HL-60/S4 treated with retinoic acid at 250 ng/mL for 4 days and 3 days (cell line): ENCODE data around the gene ZG16.
"Not testable (repeated sequence)": the region's sequence is repeated elsewhere in the genome, so short reads cannot be mapped to it uniquely, and the experiment has no call there.

ENCODE experiments used
- in situ Hi-C: fragments of 300-500 bp; cut with MboI; formaldehyde crosslinking; loops from 2 replicates; pipeline ENCODE4 v1.7.0; 2022; ENCODE audit warnings: low sequenced_read_pairs

The ZG16 gene

GRCh38 chr16:29783094-29783953, 5.3 kb downstream of the ZG16 start:
- in situ Hi-C loops, result not testable (repeated sequence)

GRCh38 chr16:29784157-29784556, 6.1 kb downstream of the ZG16 start:
- in situ Hi-C loops, result no loop called here

- in situ Hi-C loops, result no loop called here
These were observed 6.9 kb downstream of the ZG16 start for GRCh38 chr16:29784901-29785500.

GRCh38 chr16:29787155-29787554, 9.1 kb downstream of the ZG16 start:
- in situ Hi-C loops, result not testable (repeated sequence)

GRCh38 chr16:29789775-29790182, 11.7 kb downstream of the ZG16 start:
- in situ Hi-C loops, result no loop called here

GRCh38 chr16:29790183-29790948, 12.3 kb downstream of the ZG16 start, which contains the start of gene KIF22:
KIF22 (plus strand) TSS chr16:29790751; CDS start chr16:29790760, 9 bp downstream.
- in situ Hi-C loops, result no loop called here

GRCh38 chr16:29790949-29791844, 13.1 kb downstream of the ZG16 start:
- in situ Hi-C loops, result no loop called here

GRCh38 chr16:29791845-29792807, 14.1 kb downstream of the ZG16 start:
- in situ Hi-C loops, result no loop called here

- in situ Hi-C loops, result not testable (repeated sequence)
These were observed 15.1 kb downstream of the ZG16 start for GRCh38 chr16:29793153-29793552.

- in situ Hi-C loops, result no loop called here
These were observed 16.2 kb downstream of the ZG16 start for GRCh38 chr16:29794231-29794710.

GRCh38 chr16:29802416-29802935, 24.4 kb downstream of the ZG16 start:
- in situ Hi-C loops, result no loop called here

- in situ Hi-C loops, result no loop called here
These were observed 26.0 kb downstream of the ZG16 start for GRCh38 chr16:29804020-29804419.

GRCh38 chr16:29804455-29805231, 26.6 kb downstream of the ZG16 start:
- in situ Hi-C loops, result no loop called here

GRCh38 chr16:29805232-29806098, 27.4 kb downstream of the ZG16 start:
- in situ Hi-C loops, result no loop called here

GRCh38 chr16:29806099-29806579, 28.1 kb downstream of the ZG16 start, which contains the start of gene MAZ:
MAZ (plus strand) TSS chr16:29806529; CDS start chr16:29806702, 173 bp downstream.
- in situ Hi-C loops, result no loop called here

GRCh38 chr16:29806641-29807425, 28.8 kb downstream of the ZG16 start:
- in situ Hi-C loops, result no loop called here
